NB4 (cell line): ENCODE results near the gene KIF23.

Source experiments
- DNase-seq: peaks from one replicate; pipeline ENCODE4 v3.0.0; 2010; ENCODE audit warnings: low read depth
- H3K4me3 ChIP-seq: one replicate; pipeline ENCODE4 v1.5.1; 2011; ENCODE audit warnings: mild to moderate bottlenecking, low read depth, low read length, moderate library complexity
- CTCF ChIP-seq: IDR thresholded peaks from one replicate; pipeline ENCODE4 v1.5.1; 2012; ENCODE audit warnings: low read depth, low read length
- MAX ChIP-seq: IDR thresholded peaks from 2 replicates; pipeline ENCODE4 v1.6.1; 2011; ENCODE audit warnings: low read depth, low read length
- MYC ChIP-seq: IDR thresholded peaks from 2 replicates; pipeline ENCODE4 v1.6.1; 2011; ENCODE audit warnings: low read depth, low read length
- POLR2A ChIP-seq: IDR thresholded peaks from 2 replicates; pipeline ENCODE4 v1.6.1; 2011; ENCODE audit warnings: mild to moderate bottlenecking; ENCODE audit not compliant: insufficient read length; ENCODE audit errors: extremely low read depth

Gene KIF23

GRCh38 chr15:69434679-69435078 lies 20.5 kb downstream of the KIF23 start:
- DNase-seq = no peak
- TF ChIP-seq MAX (no peak), POLR2A (no peak), CTCF (no peak), MYC (no peak)
- H3K4me3 ChIP-seq = no peak overlapping the region

- no peak for DNase-seq
- no peak for TF ChIP-seq MYC
- TF ChIP-seq POLR2A = no peak
- no peak for TF ChIP-seq MAX
- TF ChIP-seq CTCF = no peak
- no peak overlapping the region for H3K4me3 ChIP-seq
Measured at GRCh38 chr15:69435985-69436384, 21.8 kb downstream of the KIF23 start.

DNA sequence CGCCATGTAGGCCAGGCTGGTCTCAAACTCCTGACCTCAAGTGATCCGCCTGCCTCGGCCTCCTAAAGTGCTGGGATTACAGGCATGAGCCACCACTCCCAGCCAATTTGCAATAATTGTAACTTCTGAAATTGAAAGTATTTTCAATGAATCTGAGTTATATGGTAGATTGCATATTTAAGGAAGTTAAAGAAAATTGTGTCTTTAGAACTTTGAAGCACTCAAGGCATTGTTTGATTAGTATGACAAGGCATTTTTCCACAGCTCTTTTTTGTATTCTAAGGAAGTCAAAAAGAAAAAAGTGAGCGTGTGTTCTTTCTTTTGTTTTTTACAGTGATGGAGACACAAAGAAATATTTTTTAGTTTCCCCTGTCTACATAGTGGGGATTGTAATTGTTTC lies 22.8 kb downstream of the KIF23 start:
- TF ChIP-seq CTCF (no peak), MYC (no peak), MAX (no peak), POLR2A (no peak)
- DNase-seq = no peak
- no peak overlapping the region for H3K4me3 ChIP-seq

DNA sequence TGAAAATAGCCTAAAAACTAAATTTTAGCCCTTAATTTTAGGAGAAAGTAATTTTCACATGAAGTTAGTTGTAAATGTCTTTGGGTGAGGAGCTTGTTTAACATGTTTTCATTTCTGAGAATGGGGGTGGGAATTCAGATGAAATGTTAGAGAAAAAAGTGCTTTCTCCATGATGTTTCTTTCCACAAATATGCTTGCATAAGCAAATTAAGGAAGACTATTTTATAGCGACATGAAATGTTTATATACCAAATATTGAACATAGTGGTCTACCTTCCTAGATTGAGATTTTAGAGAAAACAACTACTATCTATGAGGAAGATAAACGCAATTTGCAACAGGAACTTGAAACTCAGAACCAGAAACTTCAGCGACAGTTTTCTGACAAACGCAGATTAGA lies 25.5 kb downstream of the KIF23 start:
- H3K4me3 ChIP-seq = no peak overlapping the region
- no peak for TF ChIP-seq CTCF
- no peak for TF ChIP-seq MYC
- TF ChIP-seq POLR2A = no peak
- no peak for TF ChIP-seq MAX
- DNase-seq = no peak

DNA sequence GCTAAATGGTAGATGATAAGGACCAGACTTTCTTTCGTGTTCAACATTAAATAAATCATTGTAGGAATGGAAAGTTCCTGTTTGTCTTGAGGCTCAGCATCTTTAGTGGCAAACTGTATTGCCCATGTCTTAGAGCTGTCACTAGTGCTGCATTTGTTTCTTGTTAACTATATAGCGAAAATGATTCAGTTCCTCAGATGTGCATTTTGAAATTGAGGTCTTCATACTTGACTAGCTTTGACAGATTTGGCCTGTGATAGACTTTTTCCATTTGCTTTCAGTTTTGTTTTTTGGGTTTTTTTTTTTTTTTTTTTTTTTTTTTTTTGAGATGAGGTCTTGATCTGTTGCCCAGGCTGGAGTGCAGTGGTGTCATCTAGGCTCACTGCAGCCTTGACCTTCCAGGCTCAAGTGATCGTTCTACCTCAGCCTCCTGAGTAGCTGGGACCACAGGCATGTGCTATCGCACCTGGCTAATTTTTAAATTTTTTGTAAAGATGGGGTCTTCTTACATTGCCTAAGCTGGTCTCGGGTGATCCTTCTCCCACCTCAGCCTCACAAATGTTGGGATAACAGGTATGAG lies 29.0 kb downstream of the KIF23 start:
- no peak for TF ChIP-seq MAX
- TF ChIP-seq POLR2A = no peak
- no peak for TF ChIP-seq CTCF
- no peak for TF ChIP-seq MYC
- no peak for DNase-seq
- no peak overlapping the region for H3K4me3 ChIP-seq
